HG02642 (cell line): ENCODE measurements around the gene DDX39A.
A peak's percentile ranks its signal among the peaks of the same experiment; 100 is the strongest.
"Not testable (repeated sequence)": the region's sequence is repeated elsewhere in the genome, so short reads cannot be mapped to it uniquely, and the experiment has no call there.

ENCODE experiments used
- ATAC-seq: cut with Tn5 transposase; IDR thresholded peaks from one replicate; pipeline ENCODE4 v1.9.1; 2021; ENCODE audit warnings: mild to moderate bottlenecking; ENCODE audit not compliant: unreplicated experiment, poor library complexity

Gene DDX39A

GRCh38 chr19:14410091-14411051 is 8.8 kb downstream of the DDX39A start:
- ATAC-seq = no peak

GRCh38 chr19:14409146-14410023 is 9.8 kb downstream of the DDX39A start:
- ATAC-seq = no peak

GRCh38 chr19:14408491-14409145 is 10.5 kb downstream of the DDX39A start:
- no peak for ATAC-seq

- ATAC-seq = no peak
These were observed 11.3 kb downstream of the DDX39A start for GRCh38 chr19:14407605-14408484.

- ATAC-seq = no peak
These were observed 12.3 kb downstream of the DDX39A start for GRCh38 chr19:14406645-14407401.

GRCh38 chr19:14405758-14406644 is 13.1 kb downstream of the DDX39A start:
- ATAC-seq = peak; percentile 75

- no peak for ATAC-seq
These were observed 13.8 kb downstream of the DDX39A start for GRCh38 chr19:14405380-14405757.

GRCh38 chr19:14404312-14404711 is 14.8 kb downstream of the DDX39A start:
- no peak for ATAC-seq

GRCh38 chr19:14403145-14403930 is 15.8 kb downstream of the DDX39A start:
- ATAC-seq = not testable (repeated sequence)

GRCh38 chr19:14402332-14403144 is 16.6 kb downstream of the DDX39A start:
- no peak for ATAC-seq

- no peak for ATAC-seq
These were observed 17.5 kb downstream of the DDX39A start for GRCh38 chr19:14401468-14402195.

GRCh38 chr19:14400951-14401431 is 18.1 kb downstream of the DDX39A start:
- ATAC-seq = no peak

- ATAC-seq = not testable (repeated sequence)
These were observed 22.0 kb downstream of the DDX39A start for GRCh38 chr19:14397168-14397567.

GRCh38 chr19:14396730-14397129 is 22.4 kb downstream of the DDX39A start:
- ATAC-seq = not testable (repeated sequence)

GRCh38 chr19:14395710-14396336 is 23.3 kb downstream of the DDX39A start:
- no peak for ATAC-seq
